ENCODE measurements around the gene MYH14. TPM values are rescaled to one million over a fixed set of nuclear protein-coding genes. Genes with fewer than 3 reads are reported as not detected.

The MYH14 gene
- polyA plus RNA-seq, 3 donors = not detected

DNA sequence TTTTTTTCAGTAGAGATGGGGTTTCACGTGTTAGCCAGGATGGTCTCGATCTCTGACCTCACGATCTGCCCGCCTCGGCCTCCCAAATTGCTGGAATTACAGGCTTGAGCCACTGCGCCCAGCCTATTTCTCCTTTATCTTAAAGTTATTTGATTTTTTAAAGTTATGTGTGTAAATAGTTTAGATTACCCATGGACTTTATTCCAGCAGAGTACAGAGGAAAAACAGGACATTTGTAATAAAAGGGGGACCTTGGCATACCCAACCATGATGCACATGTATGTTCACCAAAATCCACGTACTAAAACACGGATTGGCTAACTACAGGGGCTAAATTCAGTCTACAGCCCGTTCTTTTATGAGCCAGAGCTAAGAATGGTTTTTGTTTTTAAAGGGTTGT lies 26.6 kb upstream of the MYH14 start:
- Histone ChIP-seq H3K27me3 (ENCODE audit: control insufficient read depth in 2 of 2, insufficient read depth in 2 of 2, low read length in 2 of 2) (no peaks in the 10 kb centered on the region), H3K36me3 (replicated peaks in 1 of 2; ENCODE audit: control insufficient read depth in 1 of 2, insufficient read depth in 2 of 2, low read length in 2 of 2) (no peaks in the 10 kb centered on the region), H3K4me1 (ENCODE audit: control insufficient read depth in 1 of 2, insufficient read depth in 2 of 2, low read length in 2 of 2) (no peaks in the 10 kb centered on the region), H3K4me3 (replicated peaks in 1 of 3; ENCODE audit: low read depth in 2 of 3, low read length in 3 of 3) (no peak overlapping the region), H2AFZ (ENCODE audit: insufficient read depth, low read depth, low read length, poor library complexity, severe bottlenecking) (no peak overlapping the region), H3K79me2 (ENCODE audit: insufficient read depth, low read length) (no peaks in the 10 kb centered on the region), H3K9me3 (replicated peaks in 1 of 2; ENCODE audit: control insufficient read depth in 1 of 2, insufficient read depth in 1 of 2, low read length in 2 of 2) (peaks cover 0 to 6% of the 10 kb centered on the region in 2 donors), H3K27ac (ENCODE audit: low read depth in 1 of 2, low read length in 2 of 2) (no peak overlapping the region), H4K20me1 (ENCODE audit: insufficient read depth, low read length) (no peaks in the 10 kb centered on the region), H3K4me2 (replicated peaks; ENCODE audit: extremely low read depth, low read length, poor library complexity, severe bottlenecking) (no peak overlapping the region), H3K9ac (ENCODE audit: insufficient read depth, low read length, poor library complexity, severe bottlenecking) (no peak overlapping the region)
- no peak for TF ChIP-seq CTCF (IDR thresholded peaks at IDR 0.05)
- peaks cover 2 to 5% (median 3%) of the 10 kb centered on the region in 3 donors for H3K27me3 Mint-ChIP-seq (ENCODE audit: low read depth in 3 of 3)
- 100% methylated on average over 3 of the region's 9 CpGs for WGBS (ENCODE audit: insufficient coverage)
- H3K4me3 Mint-ChIP-seq = no peak overlapping the region
- no peak overlapping the region for H3K27ac Mint-ChIP-seq
- intact Hi-C loops (cut with micrococcal nuclease) = no loop called here
- no peaks in the 10 kb centered on the region for H3K4me1 Mint-ChIP-seq
- DNase-seq = no peak
- peaks cover 0 to 20% (median 10%) of the 10 kb centered on the region in 7 donors for H3K9me3 Mint-ChIP-seq
- H3K36me3 Mint-ChIP-seq = no peaks in the 10 kb centered on the region

GRCh38 chr19:50178320-50178719 lies 25.1 kb upstream of the MYH14 start:
- no CpG with 5 or more reads among the region's 1 CpG for WGBS (ENCODE audit: insufficient coverage)
- TF ChIP-seq CTCF (IDR thresholded peaks at IDR 0.05) = no peak
- Mint-ChIP-seq H3K27ac (no peak overlapping the region), H3K36me3 (no peaks in the 10 kb centered on the region), H3K9me3 (peaks cover 0 to 20% (median 10%) of the 10 kb centered on the region in 7 donors), H3K27me3 (ENCODE audit: low read depth in 3 of 3) (peaks cover 2 to 5% (median 3%) of the 10 kb centered on the region in 3 donors), H3K4me1 (no peaks in the 10 kb centered on the region), H3K4me3 (no peak overlapping the region)
- H3K9ac ChIP-seq (ENCODE audit: insufficient read depth, low read length, poor library complexity, severe bottlenecking) = no peak overlapping the region
- H3K4me2 ChIP-seq (replicated peaks; ENCODE audit: extremely low read depth, low read length, poor library complexity, severe bottlenecking) = no peak overlapping the region
- intact Hi-C loops (cut with micrococcal nuclease) = no loop called here
- H3K4me1 ChIP-seq (ENCODE audit: control insufficient read depth in 1 of 2, insufficient read depth in 2 of 2, low read length in 2 of 2) = no peaks in the 10 kb centered on the region
- H3K36me3 ChIP-seq (replicated peaks in 1 of 2; ENCODE audit: control insufficient read depth in 1 of 2, insufficient read depth in 2 of 2, low read length in 2 of 2) = no peaks in the 10 kb centered on the region
- no peak overlapping the region for H2AFZ ChIP-seq (ENCODE audit: insufficient read depth, low read depth, low read length, poor library complexity, severe bottlenecking)
- DNase-seq = no peak
- H3K79me2 ChIP-seq (ENCODE audit: insufficient read depth, low read length) = no peaks in the 10 kb centered on the region
- H3K9me3 ChIP-seq (replicated peaks in 1 of 2; ENCODE audit: control insufficient read depth in 1 of 2, insufficient read depth in 1 of 2, low read length in 2 of 2) = peaks cover 0 to 6% of the 10 kb centered on the region in 2 donors
- H3K27me3 ChIP-seq (ENCODE audit: control insufficient read depth in 2 of 2, insufficient read depth in 2 of 2, low read length in 2 of 2) = no peaks in the 10 kb centered on the region
- no peak overlapping the region for H3K27ac ChIP-seq (ENCODE audit: low read depth in 1 of 2, low read length in 2 of 2)
- H3K4me3 ChIP-seq (replicated peaks in 1 of 3; ENCODE audit: low read depth in 2 of 3, low read length in 3 of 3) = no peak overlapping the region
- no peaks in the 10 kb centered on the region for H4K20me1 ChIP-seq (ENCODE audit: insufficient read depth, low read length)

All from CD14-positive monocyte (primary cell).